H1 (cell line): Measurements from ENCODE around the gene CEP70.

Source experiments
- CBX8 ChIP-seq: fragments of 300-800, 300-1000 bp; sonication (generic); IDR thresholded peaks from 2 replicates; pipeline ENCODE4 v1.7.1; 2016; ENCODE audit warnings: low read depth, low read length, borderline replicate concordance
- CEBPB ChIP-seq: IDR thresholded peaks from 2 replicates; pipeline ENCODE4 v1.6.1; 2012; ENCODE audit warnings: low read depth, low read length
- CHD1 ChIP-seq: IDR thresholded peaks from 2 replicates; pipeline ENCODE4 v1.6.1; 2012; ENCODE audit warnings: low read depth, low read length, improper control_type of control experiment
- EP300 ChIP-seq, 2 experiments: IDR thresholded peaks; 1 replicate in 1 of 2; 2 replicates in 1 of 2; pipeline ENCODE4 v1.6.1; 2011 to 2012; ENCODE audit warnings: low read depth in 2 of 2, low read length in 2 of 2, mild to moderate bottlenecking in 2 of 2, borderline replicate concordance in 1 of 2, inconsistent platforms in 1 of 2, moderate library complexity in 1 of 2
- EZH2 ChIP-seq: fragments of 200-600 bp; sonication (generic); IDR thresholded peaks from 2 replicates; pipeline ENCODE4 v1.7.1; 2012; ENCODE audit warnings: low read depth, mild to moderate bottlenecking, moderate library complexity, low read length, inconsistent platforms; ENCODE audit not compliant: severe bottlenecking
- GABPA ChIP-seq: IDR thresholded peaks from 2 replicates; pipeline ENCODE4 v1.6.1; 2011; ENCODE audit warnings: mild to moderate bottlenecking, low read length, moderate library complexity, borderline replicate concordance; ENCODE audit not compliant: insufficient read depth
- POLR2AphosphoS5 ChIP-seq: IDR thresholded peaks from 2 replicates; pipeline ENCODE4 v1.6.1; 2011; ENCODE audit warnings: low read depth, low read length
- RAD21 ChIP-seq, 2 experiments: IDR thresholded peaks in 1 of 2; conservative IDR thresholded peaks in 1 of 2; 2 replicates each; pipeline ENCODE4 v1.6.1; 2011; ENCODE audit warnings: low read depth in 2 of 2, low read length in 2 of 2, improper control_type of control experiment in 1 of 2, inconsistent platforms in 1 of 2, mild to moderate bottlenecking in 1 of 2, moderate library complexity in 1 of 2
- TF ChIP-seq, protein P1 (sequence below), 3 experiments: IDR thresholded peaks; 1 replicate in 2 of 3; 2 replicates in 1 of 3; pipeline versions ENCODE4 v1.5.1 to v1.6.1; 2011; ENCODE audit warnings: low read length in 3 of 3, mild to moderate bottlenecking in 3 of 3, inconsistent platforms in 2 of 3, low read depth in 1 of 3, moderate library complexity in 1 of 3; ENCODE audit not compliant: insufficient read depth in 1 of 3; ENCODE audit errors: control extremely low read depth in 1 of 3
- TF ChIP-seq, protein P2 (sequence below): IDR thresholded peaks from 2 replicates; pipeline ENCODE4 v1.6.1; 2012; ENCODE audit warnings: low read length, inconsistent platforms
- TF ChIP-seq, protein P3 (sequence below): IDR thresholded peaks from 2 replicates; pipeline ENCODE4 v1.6.1; 2011; ENCODE audit warnings: low read length, improper control_type of control experiment

DNA sequence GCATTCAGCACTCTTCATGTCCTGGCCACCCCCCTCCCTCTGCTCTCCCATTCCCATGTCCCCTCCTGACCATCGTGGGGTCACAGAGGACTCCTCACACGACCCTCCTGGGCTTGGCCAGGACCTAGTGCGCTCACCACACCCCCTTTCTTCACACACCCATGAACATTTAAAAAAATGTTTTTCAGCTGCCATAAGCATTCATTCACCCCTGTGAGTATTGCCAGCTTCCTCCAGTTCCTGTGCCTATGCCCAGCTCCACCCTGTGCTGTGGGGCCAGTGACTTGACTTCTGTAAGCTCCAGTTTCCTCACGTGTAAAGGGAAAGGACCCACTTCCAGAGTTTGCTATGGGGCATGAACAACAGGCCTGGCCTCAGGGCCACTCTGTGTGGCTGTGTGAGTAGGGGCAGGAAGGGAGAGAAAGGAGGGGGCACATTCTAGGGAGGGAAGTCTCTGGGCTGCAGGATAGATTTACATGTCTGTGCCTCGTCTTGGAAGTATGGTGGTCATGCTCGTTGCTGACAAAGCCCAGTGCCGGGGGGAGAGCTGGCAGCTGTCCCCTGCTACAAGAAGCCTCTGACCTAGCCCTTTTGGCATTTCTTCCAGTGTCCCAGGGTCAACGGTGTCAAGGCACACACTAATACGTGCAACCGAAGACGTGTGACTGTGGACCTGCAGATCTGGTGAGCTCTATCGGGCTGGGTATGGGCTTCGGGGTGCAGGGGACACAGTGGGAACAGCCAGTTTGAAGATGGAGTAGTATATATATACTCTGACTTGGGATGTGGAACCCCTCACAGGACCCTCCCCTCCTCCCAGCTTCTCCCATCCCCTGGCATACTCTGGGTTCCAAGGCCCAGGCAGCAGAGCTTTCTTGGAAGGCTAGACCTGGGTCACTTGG is 136.8 kb downstream of the CEP70 start:
- TF ChIP-seq, protein P1, sequence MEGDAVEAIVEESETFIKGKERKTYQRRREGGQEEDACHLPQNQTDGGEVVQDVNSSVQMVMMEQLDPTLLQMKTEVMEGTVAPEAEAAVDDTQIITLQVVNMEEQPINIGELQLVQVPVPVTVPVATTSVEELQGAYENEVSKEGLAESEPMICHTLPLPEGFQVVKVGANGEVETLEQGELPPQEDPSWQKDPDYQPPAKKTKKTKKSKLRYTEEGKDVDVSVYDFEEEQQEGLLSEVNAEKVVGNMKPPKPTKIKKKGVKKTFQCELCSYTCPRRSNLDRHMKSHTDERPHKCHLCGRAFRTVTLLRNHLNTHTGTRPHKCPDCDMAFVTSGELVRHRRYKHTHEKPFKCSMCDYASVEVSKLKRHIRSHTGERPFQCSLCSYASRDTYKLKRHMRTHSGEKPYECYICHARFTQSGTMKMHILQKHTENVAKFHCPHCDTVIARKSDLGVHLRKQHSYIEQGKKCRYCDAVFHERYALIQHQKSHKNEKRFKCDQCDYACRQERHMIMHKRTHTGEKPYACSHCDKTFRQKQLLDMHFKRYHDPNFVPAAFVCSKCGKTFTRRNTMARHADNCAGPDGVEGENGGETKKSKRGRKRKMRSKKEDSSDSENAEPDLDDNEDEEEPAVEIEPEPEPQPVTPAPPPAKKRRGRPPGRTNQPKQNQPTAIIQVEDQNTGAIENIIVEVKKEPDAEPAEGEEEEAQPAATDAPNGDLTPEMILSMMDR (IDR thresholded peaks at IDR 0.05; ENCODE audit: control extremely low read depth in 1 of 3, insufficient read depth in 1 of 3, low read depth in 1 of 3, low read length in 3 of 3): no peak
- TF ChIP-seq, protein P2, sequence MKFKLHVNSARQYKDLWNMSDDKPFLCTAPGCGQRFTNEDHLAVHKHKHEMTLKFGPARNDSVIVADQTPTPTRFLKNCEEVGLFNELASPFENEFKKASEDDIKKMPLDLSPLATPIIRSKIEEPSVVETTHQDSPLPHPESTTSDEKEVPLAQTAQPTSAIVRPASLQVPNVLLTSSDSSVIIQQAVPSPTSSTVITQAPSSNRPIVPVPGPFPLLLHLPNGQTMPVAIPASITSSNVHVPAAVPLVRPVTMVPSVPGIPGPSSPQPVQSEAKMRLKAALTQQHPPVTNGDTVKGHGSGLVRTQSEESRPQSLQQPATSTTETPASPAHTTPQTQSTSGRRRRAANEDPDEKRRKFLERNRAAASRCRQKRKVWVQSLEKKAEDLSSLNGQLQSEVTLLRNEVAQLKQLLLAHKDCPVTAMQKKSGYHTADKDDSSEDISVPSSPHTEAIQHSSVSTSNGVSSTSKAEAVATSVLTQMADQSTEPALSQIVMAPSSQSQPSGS: no peak
- TF ChIP-seq CEBPB (no peak), GABPA (no peak), RAD21 (IDR thresholded peaks at IDR 0.05 in 1 of 2, conservative IDR thresholded peaks at IDR 0.05 in 1 of 2; ENCODE audit: low read depth in 2 of 2, low read length in 2 of 2) (no peak), EP300 (IDR thresholded peaks at IDR 0.05; ENCODE audit: borderline replicate concordance in 1 of 2, low read depth in 2 of 2, low read length in 2 of 2) (no peak), EZH2 (no peak), POLR2AphosphoS5 (no peak), CBX8 (no peak), CHD1 (no peak)
- TF ChIP-seq, protein P3, sequence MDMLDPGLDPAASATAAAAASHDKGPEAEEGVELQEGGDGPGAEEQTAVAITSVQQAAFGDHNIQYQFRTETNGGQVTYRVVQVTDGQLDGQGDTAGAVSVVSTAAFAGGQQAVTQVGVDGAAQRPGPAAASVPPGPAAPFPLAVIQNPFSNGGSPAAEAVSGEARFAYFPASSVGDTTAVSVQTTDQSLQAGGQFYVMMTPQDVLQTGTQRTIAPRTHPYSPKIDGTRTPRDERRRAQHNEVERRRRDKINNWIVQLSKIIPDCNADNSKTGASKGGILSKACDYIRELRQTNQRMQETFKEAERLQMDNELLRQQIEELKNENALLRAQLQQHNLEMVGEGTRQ: no peak
